HepG2 (cell line): ENCODE measurements around the gene MAPK1. TPM values are rescaled to one million over a fixed set of nuclear protein-coding genes. Genes with fewer than 3 reads are reported as not detected.
"Not testable (repeated sequence)": the region's sequence is repeated elsewhere in the genome, so short reads cannot be mapped to it uniquely, and the experiment has no call there.

ENCODE experiments used
- ATAC-seq: fragments of 200-7000 bp; cut with Tn5 transposase; 3 replicates; pipeline ENCODE4 v1.9.1; 2020; ENCODE audit warnings: mild to moderate bottlenecking, moderate library complexity
- BruUV-seq: library from RNA; stranded (reverse); fragments of 400-500 nt; replicated peaks from 2 replicates; lab custom pipeline; 2021; lab: Mats Ljungman, UMichigan
- CTCF ChIA-PET: fragments of 300-600 bp; formaldehyde crosslinking; extraction: SDS; loops from one replicate; lab custom pipeline; 2021; ENCODE audit warnings: low total read pairs, inconsistent platforms, low intra/inter-chr PET ratio; lab: Yijun Ruan, JAX
- POLR2A ChIA-PET: fragments of 350-600 bp; sonication (Branson Sonifier 250); formaldehyde crosslinking; loops from one replicate; lab custom pipeline; 2020; ENCODE audit warnings: antibody characterized with exemption, inconsistent platforms; lab: Yijun Ruan, JAX
- DNase-seq: peaks from one replicate; pipeline ENCODE4 v3.0.0-alpha.2; 2015; ENCODE audit warnings: low spot score
- FAIRE-seq: peaks from 3 replicates; lab custom pipeline; 2011; peaks lifted over from hg19 to GRCh38; lab: Jason Lieb, UNC
- H2AFZ ChIP-seq: one replicate; pipeline ENCODE4 v1.6.1; 2011; ENCODE audit warnings: low read length, inconsistent platforms
- H3K27ac ChIP-seq: fragments of 300-600 bp; 3 replicates; pipeline ENCODE4 v1.8.0; 2011; ENCODE audit warnings: mixed run types, mild to moderate bottlenecking, mixed read lengths, low read length, inconsistent platforms; ENCODE audit not compliant: insufficient read depth; ENCODE audit errors: extremely low read length
- H3K27me3 ChIP-seq, 2 experiments: fragments of 200-600 bp in 1 of 2; 2 replicates in 1 of 2; 3 replicates in 1 of 2; pipeline versions ENCODE4 v1.6.0 to v1.8.0; 2011; ENCODE audit warnings: low read length in 2 of 2, mild to moderate bottlenecking in 2 of 2, moderate library complexity in 2 of 2, inconsistent platforms in 1 of 2; ENCODE audit not compliant: insufficient read depth in 2 of 2, control insufficient read depth in 1 of 2
- H3K36me3 ChIP-seq, 2 experiments: fragments of 200-600 bp in 1 of 2; replicated peaks in 1 of 2; 2 replicates in 1 of 2; 3 replicates in 1 of 2; pipeline versions ENCODE4 v1.5.1 to v1.8.0; 2011; ENCODE audit warnings: low read length in 2 of 2, inconsistent platforms in 1 of 2; ENCODE audit not compliant: insufficient read depth in 2 of 2, control insufficient read depth in 1 of 2
- H3K4me1 ChIP-seq: 2 replicates; pipeline ENCODE4 v1.5.1; 2012; ENCODE audit warnings: low read length, inconsistent platforms; ENCODE audit not compliant: insufficient read depth
- H3K4me2 ChIP-seq: 2 replicates; pipeline ENCODE4 v1.6.0; 2011; ENCODE audit warnings: low read depth, low read length, inconsistent platforms
- H3K4me3 ChIP-seq, 3 experiments: fragments of 200-600 bp in 1 of 3; sonication (generic), shearing (Covaris generic) in 1 of 3; replicated peaks in 1 of 3; 2 replicates each; pipeline ENCODE4 v1.5.1; 2011 to 2016; ENCODE audit warnings: low read length in 3 of 3, inconsistent platforms in 2 of 3, low read depth in 2 of 3, mild to moderate bottlenecking in 2 of 3, control low read depth in 1 of 3, mixed read lengths in 1 of 3; ENCODE audit not compliant: insufficient read depth in 1 of 3
- H3K79me2 ChIP-seq: one replicate; pipeline ENCODE4 v1.6.1; 2011; ENCODE audit warnings: low read length, inconsistent platforms; ENCODE audit not compliant: insufficient read depth
- H3K9ac ChIP-seq: 2 replicates; pipeline ENCODE4 v1.6.0; 2011; ENCODE audit warnings: mild to moderate bottlenecking, low read depth, low read length, inconsistent platforms; ENCODE audit not compliant: insufficient read depth
- H3K9me3 ChIP-seq: 2 replicates; pipeline ENCODE4 v1.5.1; 2012; ENCODE audit warnings: mild to moderate bottlenecking, low read length
- H4K20me1 ChIP-seq: 2 replicates; pipeline ENCODE4 v1.6.0; 2011; ENCODE audit warnings: inconsistent platforms, mild to moderate bottlenecking, low read length, moderate library complexity; ENCODE audit not compliant: insufficient read depth
- TEAD3 ChIP-seq: optimal IDR thresholded peaks from 2 replicates; pipeline ENCODE3; 2016; ENCODE audit warnings: borderline replicate concordance
- ZNF275 ChIP-seq: sonication (generic); formaldehyde crosslinking; IDR thresholded peaks from 2 replicates; pipeline ENCODE4 v1.8.0; 2022; ENCODE audit warnings: missing genetic modification reagents, mild to moderate bottlenecking, inconsistent platforms, borderline replicate concordance
- ZNF563 ChIP-seq: sonication (generic); formaldehyde crosslinking; IDR thresholded peaks from 2 replicates; pipeline ENCODE4 v1.8.0; 2022; ENCODE audit warnings: mild to moderate bottlenecking, moderate library complexity, missing genetic modification reagents
- WGBS: methylation state at CpG from one replicate; pipeline ENCODE4 v1.1.6; 2017; ENCODE audit warnings: low lambda C conversion rate; 5-methylcytosine and 5-hydroxymethylcytosine counted together
- in situ Hi-C: cut with HindIII; loops from 2 replicates; pipeline ENCODE4 v1.10.0; 2017; ENCODE audit warnings: low pct_unique_long_range_greater_than_20kb; ENCODE audit not compliant: extremely low pct_ligation_motif_present
- intact Hi-C: fragments of 100-400 bp; cut with micrococcal nuclease; formaldehyde crosslinking; loops from one replicate; pipeline ENCODE4 v1.10.0; 2022; ENCODE audit not compliant: unreplicated experiment
- polyA plus RNA-seq, 8 experiments: library from polyadenylated mRNA; depleted of rRNA in 3 of 8; stranded (reverse) in 7 of 8; unstranded in 1 of 8; fragments of >200 nt; fragmentation: Illumina TruSeq in 4 of 8; extraction: Trizol in 4 of 8; gene quantifications; 2 replicates each; pipeline versions ENCODE4 v1.2.1 to v1.2.3, GENCODE V29; 2011 to 2016; ENCODE audit warnings: low read depth in 4 of 8, missing spikeins in 1 of 8, mixed read lengths in 1 of 8; ENCODE audit not compliant: insufficient read depth in 1 of 8
- total RNA-seq, 5 experiments: library from RNA; depleted of rRNA; stranded (reverse); fragments of >200 nt; fragmentation: Illumina TruSeq; extraction: Trizol; gene quantifications; 2 replicates each; pipeline ENCODE4 v1.2.3, GENCODE V29; 2016; ENCODE audit warnings: low read depth in 1 of 5

MAPK1 gene
- total and polyA plus RNA-seq, 2 of the 13 experiments (the other 11 are each of a cell fraction or from before 2014, with no cell fraction given): 107 to 114 TPM

DNA sequence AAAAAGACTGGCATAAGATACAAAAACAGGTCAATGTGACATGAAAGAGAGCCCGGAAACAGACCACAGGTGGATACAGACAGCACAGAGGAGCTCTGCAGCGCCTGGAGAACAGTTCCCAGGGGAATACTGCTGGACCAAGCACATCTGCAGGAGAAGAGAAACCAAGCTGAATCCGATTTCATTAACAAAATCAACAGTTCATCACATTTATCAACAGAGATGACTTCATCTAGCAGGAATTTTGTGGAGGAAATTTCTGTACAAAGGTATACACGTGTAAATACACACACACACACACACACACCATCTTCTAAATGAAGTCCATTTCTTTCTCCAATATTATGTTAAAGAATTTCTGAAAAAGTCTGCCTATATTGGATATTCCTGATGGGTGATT lies 148.9 kb downstream of the MAPK1 start (continued):
- no peak for TF ChIP-seq ZNF275 (CRISPR knock-in tag)

DNA sequence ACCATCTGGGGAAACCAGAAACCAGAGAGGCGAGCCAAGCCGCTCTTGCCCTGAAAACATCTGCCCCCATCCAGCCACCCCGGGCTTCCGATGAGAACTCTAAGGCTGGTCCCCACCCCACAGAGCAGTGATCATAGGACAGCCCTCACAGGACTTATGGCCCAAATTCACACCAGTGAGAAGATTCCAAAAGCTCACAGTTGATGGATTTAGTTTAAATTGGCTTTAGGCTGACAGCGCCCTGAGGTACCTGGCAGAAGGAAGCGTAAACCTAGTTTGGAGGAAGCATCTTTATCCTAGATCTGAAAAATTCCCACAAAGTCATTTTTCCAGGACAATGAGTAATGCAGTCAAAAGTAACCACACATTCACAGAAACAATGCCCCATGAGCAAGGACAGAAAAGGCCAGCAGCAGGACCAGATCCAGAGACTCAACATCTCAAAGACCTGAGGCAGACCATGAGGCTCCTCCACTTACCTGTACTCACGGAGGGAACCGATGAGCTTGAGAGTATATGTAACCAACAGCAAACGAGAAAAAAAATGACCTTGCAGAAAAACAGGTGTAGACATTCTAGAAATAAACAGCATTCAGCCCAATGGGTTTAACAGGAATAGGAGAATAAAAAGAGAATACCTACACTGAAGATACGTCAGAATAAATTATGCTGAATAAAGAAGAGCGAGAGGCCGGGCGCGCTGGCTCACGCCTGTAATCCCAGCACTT lies 150.9 kb downstream of the MAPK1 start:
- BruUV-seq, H3K9ac ChIP-seq, H3K36me3 ChIP-seq, H3K27ac ChIP-seq, intact Hi-C loops, FAIRE-seq, DNase-seq, H3K79me2 ChIP-seq, H4K20me1 ChIP-seq, CTCF ChIA-PET, H3K9me3 ChIP-seq, H3K4me2 ChIP-seq, H3K4me3 ChIP-seq, H2AFZ ChIP-seq, ATAC-seq: not testable (repeated sequence)
- H3K4me1 ChIP-seq: peaks cover 30% of the 10 kb centered on the region
- in situ Hi-C loops: loop anchor here (10.0 kb wide), 1 partner anchor 52 kb away; the partner anchor contains the start of gene PPIL2
- H3K27me3 ChIP-seq: peaks cover 2 to 13% of the 10 kb centered on the region in 2 experiments; a peak in 3 of 5 replicates
- WGBS: 62% methylated on average over 14 of the region's 15 CpGs
- POLR2A ChIA-PET: interaction anchor here (0.7 kb wide), 1 partner anchor 144 kb away, joined by 3 read pairs; no protein-coding TSS in a partner anchor

GRCh38 chr22:21714786-21715185 lies 152.7 kb downstream of the MAPK1 start:
- Histone ChIP-seq H3K27ac (no peak overlapping the region), H3K4me1 (peaks cover 30% of the 10 kb centered on the region), H3K79me2 (no peaks in the 10 kb centered on the region), H3K9me3 (no peaks in the 10 kb centered on the region), H3K27me3 (peaks cover 2 to 15% of the 10 kb centered on the region in 2 experiments; a peak in 3 of 5 replicates), H2AFZ (no peak overlapping the region), H4K20me1 (no peaks in the 10 kb centered on the region), H3K4me3 (no peak overlapping the region), H3K9ac (no peak overlapping the region), H3K4me2 (0 out of 2 replicates have a peak overlapping the region, but pooled peaks have one; percentile 14), H3K36me3 (no peaks in the 10 kb centered on the region)
- TF ChIP-seq TEAD3 (CRISPR knock-in tag): peak; percentile 92
- no peak for TF ChIP-seq ZNF563 (CRISPR knock-in tag)
- whole genome bisulfite sequencing: 0% methylated on average over 3 of the region's 3 CpGs
- ATAC-seq: no peak
- CTCF ChIA-PET: no interaction called here
- DNase-seq: no peak
- POLR2A ChIA-PET: no interaction called here
- in situ Hi-C loops: loop anchor here (5.0 to 10.0 kb wide), 2 partner anchors 50 to 233 kb away; partner anchors contain the start of gene PPIL2
- BruUV-seq: no TSS peak
- no peak for FAIRE-seq
- intact Hi-C loops: no loop called here
